GM12892 (cell line): ENCODE measurements around the gene PLCXD1.

Experiments
- POLR2A ChIP-seq: IDR thresholded peaks from 2 replicates; pipeline ENCODE4 v1.6.1; 2011; ENCODE audit warnings: low read depth, low read length, control low read depth
- TAF1 ChIP-seq: IDR thresholded peaks from 2 replicates; pipeline ENCODE4 v1.6.1; 2011; ENCODE audit warnings: low read depth, mild to moderate bottlenecking, control low read depth, low read length, borderline replicate concordance

DNA sequence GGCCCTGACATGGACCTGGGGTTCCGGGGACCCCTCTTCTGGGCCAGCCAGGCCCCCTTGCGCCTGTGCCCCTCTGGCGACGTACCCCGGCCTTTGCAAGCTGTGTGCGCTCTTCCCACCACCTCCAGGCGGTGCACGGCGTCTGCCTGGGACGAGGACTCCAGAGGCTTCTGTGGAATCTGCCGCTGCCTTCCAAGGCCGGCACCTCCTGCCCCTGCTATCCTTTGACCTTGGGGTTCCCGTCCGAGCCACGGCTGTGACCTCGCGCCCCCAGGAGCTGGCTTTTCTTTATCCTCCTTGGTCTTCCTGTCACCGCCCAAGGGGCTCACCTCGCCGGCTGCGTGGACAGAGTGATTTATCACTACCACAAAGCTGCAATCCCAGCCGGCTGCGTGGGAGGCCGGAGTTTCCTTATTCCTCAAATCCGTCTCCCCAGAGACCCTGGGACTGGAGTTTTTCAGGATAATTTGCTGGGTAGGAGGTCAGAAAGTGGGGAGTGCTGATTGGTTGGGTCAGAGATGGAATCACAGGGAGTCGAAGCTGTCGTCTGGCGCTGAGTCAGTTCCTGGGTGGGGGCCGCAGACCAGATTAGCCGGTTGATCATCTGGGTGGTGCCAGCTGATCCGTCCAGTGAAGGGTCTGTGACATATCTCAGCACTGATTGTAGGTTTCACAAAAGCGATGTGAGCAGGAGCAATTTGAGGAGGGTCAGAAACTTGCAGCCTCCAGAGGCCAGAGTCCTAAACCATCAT is 19.8 kb upstream of the PLCXD1 start:
- TF ChIP-seq TAF1 (no peak), POLR2A (no peak)
